WI38 (cell line): ENCODE measurements around the gene IPO13.

Experiments
- H3K4me3 ChIP-seq: 2 replicates; pipeline ENCODE4 v1.5.1; 2011; ENCODE audit warnings: low read depth, mild to moderate bottlenecking, control low read depth, low read length
- TF ChIP-seq, protein P1 (sequence below): IDR thresholded peaks from 2 replicates; pipeline ENCODE4 v1.5.1; 2012; ENCODE audit warnings: low read depth, mild to moderate bottlenecking, control low read depth, low read length

IPO13 gene

DNA sequence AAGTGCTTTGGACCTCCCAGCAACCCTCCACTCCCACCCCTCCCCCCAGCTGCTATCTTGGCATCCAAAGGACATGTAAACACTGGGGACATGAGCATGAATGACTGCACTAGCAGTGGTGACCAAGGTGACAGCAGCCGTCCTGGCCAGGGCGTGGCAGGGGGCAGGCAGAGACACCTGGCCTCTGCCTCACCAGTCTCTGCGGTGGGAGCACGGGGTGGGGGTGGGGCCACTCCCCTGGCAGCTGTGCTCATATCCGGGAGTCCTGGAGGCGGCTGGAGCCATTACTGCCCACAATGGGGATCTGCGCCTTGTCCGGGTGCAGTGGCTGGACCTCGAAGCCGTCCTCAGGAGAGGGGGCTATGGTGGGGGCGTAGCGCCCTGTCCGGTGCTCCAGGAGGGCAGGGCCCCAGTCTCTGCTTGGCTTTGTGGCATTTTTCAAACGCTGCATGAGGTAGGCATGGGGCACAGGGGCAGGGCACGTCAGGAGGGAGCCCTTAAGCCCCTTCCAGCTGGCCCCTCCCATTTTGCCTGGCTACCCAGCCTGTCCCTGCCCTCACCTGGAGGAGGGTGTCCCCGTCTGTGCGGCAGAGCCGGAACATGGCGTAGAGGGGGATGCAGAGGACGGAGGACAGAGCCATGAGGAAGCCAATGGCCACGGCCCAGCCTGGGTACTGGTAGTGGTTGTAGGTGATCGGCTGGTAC, 50.7 kb downstream of the IPO13 start:
- TF ChIP-seq, protein P1, sequence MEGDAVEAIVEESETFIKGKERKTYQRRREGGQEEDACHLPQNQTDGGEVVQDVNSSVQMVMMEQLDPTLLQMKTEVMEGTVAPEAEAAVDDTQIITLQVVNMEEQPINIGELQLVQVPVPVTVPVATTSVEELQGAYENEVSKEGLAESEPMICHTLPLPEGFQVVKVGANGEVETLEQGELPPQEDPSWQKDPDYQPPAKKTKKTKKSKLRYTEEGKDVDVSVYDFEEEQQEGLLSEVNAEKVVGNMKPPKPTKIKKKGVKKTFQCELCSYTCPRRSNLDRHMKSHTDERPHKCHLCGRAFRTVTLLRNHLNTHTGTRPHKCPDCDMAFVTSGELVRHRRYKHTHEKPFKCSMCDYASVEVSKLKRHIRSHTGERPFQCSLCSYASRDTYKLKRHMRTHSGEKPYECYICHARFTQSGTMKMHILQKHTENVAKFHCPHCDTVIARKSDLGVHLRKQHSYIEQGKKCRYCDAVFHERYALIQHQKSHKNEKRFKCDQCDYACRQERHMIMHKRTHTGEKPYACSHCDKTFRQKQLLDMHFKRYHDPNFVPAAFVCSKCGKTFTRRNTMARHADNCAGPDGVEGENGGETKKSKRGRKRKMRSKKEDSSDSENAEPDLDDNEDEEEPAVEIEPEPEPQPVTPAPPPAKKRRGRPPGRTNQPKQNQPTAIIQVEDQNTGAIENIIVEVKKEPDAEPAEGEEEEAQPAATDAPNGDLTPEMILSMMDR, result no peak
- H3K4me3 ChIP-seq, result no peak overlapping the region

DNA sequence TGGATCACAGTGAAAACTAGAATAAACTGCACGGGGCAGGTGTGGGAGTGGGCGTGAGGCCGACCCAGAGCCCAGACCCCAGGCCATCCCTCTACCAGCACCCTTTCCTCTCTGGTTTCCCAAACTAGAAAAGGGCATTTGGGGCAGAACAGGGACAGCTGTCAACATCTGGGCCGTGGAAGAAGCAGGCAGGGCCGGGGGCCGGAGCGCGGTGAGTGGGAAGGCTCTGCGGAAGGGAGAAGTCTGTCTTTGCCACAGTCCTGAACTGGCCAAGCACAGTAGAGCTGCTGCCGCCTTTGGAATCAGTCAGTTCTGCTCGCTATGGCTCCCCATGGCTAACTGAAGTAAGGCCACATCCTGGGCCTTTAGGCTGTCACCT, 51.2 kb downstream of the IPO13 start:
- H3K4me3 ChIP-seq, result no peak overlapping the region
- TF ChIP-seq, protein P1, result no peak

DNA sequence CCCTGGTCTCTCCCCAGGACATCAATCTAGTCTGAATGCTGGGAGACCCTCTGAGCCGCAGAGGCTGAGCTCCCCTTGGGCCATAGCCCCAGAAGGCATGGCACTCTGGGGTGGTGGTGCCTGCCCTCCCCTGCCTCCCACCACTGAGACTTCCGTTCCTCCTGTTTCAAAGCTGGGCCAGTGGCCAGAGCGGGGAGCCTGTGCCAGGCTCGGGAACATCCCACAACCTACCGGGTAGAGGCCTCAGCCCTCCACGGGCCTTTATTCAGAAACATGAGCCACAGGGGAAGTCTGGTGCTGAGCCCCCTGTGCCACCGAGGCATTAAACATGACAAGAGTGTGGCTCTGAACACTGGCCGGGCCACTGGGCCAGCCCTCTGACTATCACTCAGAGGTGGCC, 52.7 kb downstream of the IPO13 start:
- TF ChIP-seq, protein P1, result no peak
- no peak overlapping the region for H3K4me3 ChIP-seq

DNA sequence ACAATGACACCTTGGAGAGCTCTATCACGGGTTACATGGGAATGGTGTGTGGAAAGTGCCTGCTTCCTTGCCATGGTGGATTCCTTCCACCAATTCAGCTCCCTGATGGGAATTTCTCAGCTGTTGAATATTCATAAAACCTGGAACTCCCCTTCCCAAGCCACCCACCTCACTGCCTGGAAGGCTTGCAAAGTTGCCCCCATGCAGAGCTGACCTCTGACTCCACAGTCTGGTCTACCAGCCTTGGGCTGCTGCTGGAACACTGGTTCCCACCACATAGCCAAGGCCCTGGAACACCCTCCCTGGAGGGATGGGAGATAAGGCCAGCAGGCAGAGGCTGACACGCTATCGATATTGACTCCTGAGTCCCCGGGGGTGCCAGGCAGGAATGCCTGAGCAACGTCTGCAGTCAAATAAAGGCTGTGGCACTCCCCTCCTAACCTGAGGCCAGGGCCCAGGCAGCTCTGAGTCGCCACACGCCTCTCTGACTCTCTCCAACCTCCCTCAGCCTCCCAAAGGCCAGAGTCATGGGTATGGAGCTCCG, 53.4 kb downstream of the IPO13 start:
- TF ChIP-seq, protein P1, result no peak
- no peak overlapping the region for H3K4me3 ChIP-seq

DNA sequence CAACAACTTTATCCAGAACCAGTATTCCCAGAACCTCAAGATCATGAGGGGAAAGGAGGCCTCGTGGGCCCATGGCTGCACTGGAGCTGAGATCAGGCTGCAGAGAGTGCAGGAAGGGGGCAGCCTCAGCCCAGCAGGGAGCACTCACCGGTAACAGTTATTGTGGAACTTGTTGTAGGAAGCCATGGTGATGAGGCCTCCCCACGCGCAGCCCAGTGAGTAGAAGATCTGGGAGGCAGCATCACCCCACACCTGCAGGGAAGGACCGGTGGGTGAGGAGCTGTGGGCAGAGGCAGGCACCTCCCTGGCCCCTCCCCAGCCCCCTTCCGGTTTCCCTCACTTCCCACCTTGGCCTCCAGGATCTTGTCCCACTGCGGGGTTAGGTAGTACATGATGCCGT, 55.4 kb downstream of the IPO13 start:
- no peak overlapping the region for H3K4me3 ChIP-seq
- TF ChIP-seq, protein P1, result no peak

DNA sequence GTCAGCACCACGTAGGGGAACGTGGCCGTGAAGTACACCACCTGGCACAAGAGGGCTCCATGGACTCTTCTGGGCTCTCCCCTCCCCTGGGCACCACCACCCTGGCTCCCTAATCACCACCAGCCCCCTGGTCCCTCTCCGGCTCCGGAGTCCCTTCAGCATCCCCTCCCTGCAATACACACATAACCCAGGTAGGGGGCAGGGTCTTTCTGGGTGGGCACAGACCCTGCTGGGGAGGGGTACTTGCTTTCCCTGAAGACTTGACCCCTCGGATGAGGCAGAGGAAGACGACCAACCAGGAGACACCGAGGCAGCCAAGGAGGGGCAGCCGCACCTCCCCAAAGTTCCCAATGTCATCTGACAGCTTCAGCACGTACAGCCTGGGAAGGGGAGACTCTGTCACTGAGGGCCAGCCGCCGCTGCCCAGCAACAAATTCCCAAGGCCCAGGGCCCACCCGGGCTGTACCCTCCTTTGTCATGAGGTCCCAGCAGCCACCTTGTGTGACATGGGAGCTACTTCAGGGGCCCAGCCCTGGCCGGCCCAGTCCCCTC, 55.9 kb downstream of the IPO13 start:
- TF ChIP-seq, protein P1, result peak; percentile 15; the same call in 1 of the 2 replicates

DNA sequence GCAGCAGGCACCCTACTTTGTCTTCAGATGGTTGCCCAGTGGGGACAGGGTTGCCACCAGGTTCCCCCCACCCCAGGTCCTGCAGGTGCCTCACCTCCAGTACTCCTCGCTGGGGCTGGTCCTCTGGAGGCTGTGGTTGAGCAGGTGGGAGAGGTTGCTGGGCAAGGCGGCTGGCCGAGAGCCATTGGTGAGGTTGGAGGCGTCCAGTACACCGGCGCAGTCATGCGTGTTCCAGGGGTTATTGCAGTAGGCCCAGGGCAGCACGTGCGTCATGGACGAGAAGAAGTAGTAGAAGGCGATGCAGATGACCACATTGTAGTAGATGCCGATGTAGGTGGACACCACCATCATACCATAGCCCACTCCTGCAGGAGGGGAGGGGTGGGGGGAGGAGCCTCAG, 61.5 kb downstream of the IPO13 start:
- TF ChIP-seq, protein P1, result no peak
- no peak overlapping the region for H3K4me3 ChIP-seq

More for the DNA sequence above, 55.9 kb downstream of the IPO13 start:
- no peak overlapping the region for H3K4me3 ChIP-seq
